K562 (cell line): ENCODE results near the gene TRMT112. TPM values are rescaled to one million over a fixed set of nuclear protein-coding genes. Genes with fewer than 3 reads are reported as not detected.

ENCODE experiments used
- AFF4 ChIP-seq: sonication (generic); formaldehyde crosslinking; IDR thresholded peaks from 2 replicates; pipeline ENCODE4 v1.8.0; 2023; ENCODE audit warnings: mild to moderate bottlenecking, missing genetic modification reagents
- ATF3 ChIP-seq, 2 experiments: fragments of 450-650 bp in 1 of 2; sonication (generic) in 1 of 2; formaldehyde crosslinking in 1 of 2; IDR thresholded peaks in 1 of 2; conservative IDR thresholded peaks in 1 of 2; 2 replicates each; pipeline versions ENCODE4 v1.6.1 to v1.8.1; 2016 to 2023; ENCODE audit warnings: mild to moderate bottlenecking in 2 of 2, moderate library complexity in 2 of 2, inconsistent platforms in 1 of 2, missing genetic modification reagents in 1 of 2
- BRD4 ChIP-seq: fragments of 200-600 bp; sonication (generic); IDR thresholded peaks from 2 replicates; pipeline ENCODE4 v1.6.1; 2017; ENCODE audit warnings: inconsistent platforms
- BRF2 ChIP-seq: IDR thresholded peaks from 3 replicates; pipeline ENCODE4 v1.6.1; 2011; ENCODE audit warnings: borderline replicate concordance, mild to moderate bottlenecking; ENCODE audit not compliant: insufficient read length, insufficient read depth
- C11orf30 ChIP-seq: fragments of 450-650 bp; IDR thresholded peaks from 2 replicates; pipeline ENCODE4 v1.6.1; 2016; ENCODE audit warnings: low read depth, mild to moderate bottlenecking
- CHCHD3 ChIP-seq: fragments of 250-450 bp; sonication (Bioruptor Pico); IDR thresholded peaks from 2 replicates; pipeline ENCODE4 v2.1.2; 2022; ENCODE audit warnings: mild to moderate bottlenecking
- CTCF ChIP-seq, 3 experiments: IDR thresholded peaks in 2 of 3; conservative IDR thresholded peaks in 1 of 3; 2 replicates each; pipeline ENCODE4 v1.5.1; 2011 to 2012; ENCODE audit warnings: low read length in 3 of 3, mild to moderate bottlenecking in 3 of 3, control low read depth in 2 of 3, improper control_type of control experiment in 1 of 3, inconsistent platforms in 1 of 3, low read depth in 1 of 3, mixed read lengths in 1 of 3, moderate library complexity in 1 of 3; ENCODE audit not compliant: insufficient read depth in 2 of 3
- L3MBTL2 ChIP-seq: fragments of 450-650 bp; IDR thresholded peaks from 2 replicates; pipeline ENCODE4 v1.6.1; 2016; ENCODE audit warnings: mild to moderate bottlenecking, moderate library complexity
- MAFG ChIP-seq: fragments of 450-650 bp; conservative IDR thresholded peaks from 2 replicates; pipeline ENCODE4 v1.6.1; 2016; ENCODE audit warnings: missing genetic modification characterization, missing compliant biosample characterization
- RBM17 ChIP-seq: fragments of 200-400 bp; formaldehyde crosslinking; IDR thresholded peaks from 2 replicates; pipeline ENCODE4 v1.6.1; 2017; ENCODE audit warnings: low read depth, mild to moderate bottlenecking, low read length, borderline replicate concordance
- SMARCB1 ChIP-seq: IDR thresholded peaks from 2 replicates; pipeline ENCODE4 v1.6.1; 2011; ENCODE audit warnings: improper control_type of control experiment, low read depth; ENCODE audit not compliant: insufficient read length
- SRSF3 ChIP-seq: fragments of 200-400 bp; formaldehyde crosslinking; IDR thresholded peaks from 2 replicates; pipeline ENCODE4 v1.6.1; 2016; ENCODE audit warnings: mild to moderate bottlenecking, low read length, moderate library complexity; ENCODE audit not compliant: insufficient read depth
- ZNF644 ChIP-seq: fragments of 200-800 bp; sonication (Bioruptor generic); IDR thresholded peaks from 2 replicates; pipeline ENCODE4 v1.6.1; 2016; ENCODE audit warnings: low read depth, missing genetic modification characterization, missing compliant biosample characterization
- polyA plus RNA-seq, 8 experiments: library from polyadenylated mRNA; depleted of rRNA in 4 of 8; stranded (reverse) in 5 of 8; unstranded in 3 of 8; fragments of >200 nt; fragmentation: Nextera tagmentation in 2 of 8; fragmentation: Illumina TruSeq in 1 of 8; extraction: Ambion mirVana in 2 of 8; extraction: Trizol in 1 of 8; gene quantifications; 2 replicates each; pipeline versions ENCODE4 v1.2.1 to v1.2.3, GENCODE V29; 2011 to 2014; ENCODE audit warnings: inconsistent platforms in 1 of 8, missing spikeins in 1 of 8
- total RNA-seq, 7 experiments: library from RNA; depleted of rRNA in 6 of 7; stranded (reverse); fragments of >200 nt in 6 of 7; fragmentation: Illumina TruSeq in 2 of 7; extraction: Trizol in 2 of 7; gene quantifications; 2 replicates each; pipeline versions ENCODE4 v1.2.1 to v1.2.3, GENCODE V29; 2011 to 2021; ENCODE audit warnings: low replicate concordance in 1 of 7
- TF ChIP-seq, protein P1 (sequence below): fragments of 450-650 bp; conservative IDR thresholded peaks from 2 replicates; pipeline ENCODE4 v1.6.1; 2016; ENCODE audit warnings: missing genetic modification characterization, low read depth, mild to moderate bottlenecking, missing compliant biosample characterization, moderate library complexity

Gene TRMT112
- total and polyA plus RNA-seq, 9 of the 15 experiments (the other 6 are each of a cell fraction or from before 2014, with no cell fraction given) = 162 to 444 (median 300) TPM

GRCh38 chr11:64317325-64317960 is at the start of gene TRMT112 (continued):
- TF ChIP-seq ATF3 (IDR thresholded peaks at IDR 0.05) (no peak), ATF3 (CRISPR knock-in tag; conservative IDR thresholded peaks at IDR 0.05) (no peak), L3MBTL2 (peak; percentile 75), SRSF3 (no peak), RBM17 (no peak), BRD4 (peak; percentile 16), ZNF644 (tag) (0 out of 2 replicates have a peak, but pooled peaks have one; percentile 2), CTCF (IDR thresholded peaks at IDR 0.05 in 2 of 3, conservative IDR thresholded peaks at IDR 0.05 in 1 of 3; ENCODE audit: insufficient read depth in 2 of 3, low read depth in 1 of 3, low read length in 3 of 3) (0 out of 6 replicates have a peak, but pooled peaks of 1 of the 3 experiments have one; percentile 0), CHCHD3 (CRISPR knock-in tag) (0 out of 2 replicates have a peak, but pooled peaks have one; percentile 22), MAFG (tag) (peak; percentile 86), SMARCB1 (no peak), C11orf30 (peak; percentile 97), BRF2 (no peak), AFF4 (peak; percentile 92; the same call in 1 of the 2 replicates)
- TF ChIP-seq, protein P1, sequence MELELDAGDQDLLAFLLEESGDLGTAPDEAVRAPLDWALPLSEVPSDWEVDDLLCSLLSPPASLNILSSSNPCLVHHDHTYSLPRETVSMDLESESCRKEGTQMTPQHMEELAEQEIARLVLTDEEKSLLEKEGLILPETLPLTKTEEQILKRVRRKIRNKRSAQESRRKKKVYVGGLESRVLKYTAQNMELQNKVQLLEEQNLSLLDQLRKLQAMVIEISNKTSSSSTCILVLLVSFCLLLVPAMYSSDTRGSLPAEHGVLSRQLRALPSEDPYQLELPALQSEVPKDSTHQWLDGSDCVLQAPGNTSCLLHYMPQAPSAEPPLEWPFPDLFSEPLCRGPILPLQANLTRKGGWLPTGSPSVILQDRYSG (tag) = no peak; the same call in 1 of the 2 replicates
